ENCODE measurements around the gene WDR7.

DNA sequence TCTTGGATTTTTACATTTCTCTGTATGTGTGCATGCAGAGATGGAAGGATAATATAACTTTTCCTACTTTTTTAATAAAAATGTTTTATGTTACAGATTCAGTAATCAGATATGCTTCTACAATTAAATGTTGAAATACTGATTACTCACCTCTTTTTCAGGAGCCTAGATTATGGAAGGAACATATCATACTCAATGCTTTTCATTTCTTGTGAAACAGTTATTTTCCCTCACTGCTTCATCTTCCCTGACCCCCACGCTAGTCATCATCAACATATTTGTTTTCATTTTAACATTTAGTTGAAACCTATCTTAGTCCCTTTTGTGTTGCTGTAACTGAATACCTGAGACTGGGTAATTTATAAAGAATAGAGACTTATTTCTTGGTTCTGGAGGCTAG lies 190.7 kb downstream of the WDR7 start:
- TF ChIP-seq EZH2 (IDR thresholded peaks at IDR 0.05; ENCODE audit: low read depth, unreplicated experiment), result no peak
- TF ChIP-seq, protein P1, sequence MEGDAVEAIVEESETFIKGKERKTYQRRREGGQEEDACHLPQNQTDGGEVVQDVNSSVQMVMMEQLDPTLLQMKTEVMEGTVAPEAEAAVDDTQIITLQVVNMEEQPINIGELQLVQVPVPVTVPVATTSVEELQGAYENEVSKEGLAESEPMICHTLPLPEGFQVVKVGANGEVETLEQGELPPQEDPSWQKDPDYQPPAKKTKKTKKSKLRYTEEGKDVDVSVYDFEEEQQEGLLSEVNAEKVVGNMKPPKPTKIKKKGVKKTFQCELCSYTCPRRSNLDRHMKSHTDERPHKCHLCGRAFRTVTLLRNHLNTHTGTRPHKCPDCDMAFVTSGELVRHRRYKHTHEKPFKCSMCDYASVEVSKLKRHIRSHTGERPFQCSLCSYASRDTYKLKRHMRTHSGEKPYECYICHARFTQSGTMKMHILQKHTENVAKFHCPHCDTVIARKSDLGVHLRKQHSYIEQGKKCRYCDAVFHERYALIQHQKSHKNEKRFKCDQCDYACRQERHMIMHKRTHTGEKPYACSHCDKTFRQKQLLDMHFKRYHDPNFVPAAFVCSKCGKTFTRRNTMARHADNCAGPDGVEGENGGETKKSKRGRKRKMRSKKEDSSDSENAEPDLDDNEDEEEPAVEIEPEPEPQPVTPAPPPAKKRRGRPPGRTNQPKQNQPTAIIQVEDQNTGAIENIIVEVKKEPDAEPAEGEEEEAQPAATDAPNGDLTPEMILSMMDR (conservative IDR thresholded peaks at IDR 0.05; ENCODE audit: low read depth in 2 of 2), result no peak
